H54 (cell line): ENCODE results near the gene AP1S2.
A peak's percentile ranks its signal among the peaks of the same experiment; 100 is the strongest.
"Not testable (repeated sequence)": the region's sequence is repeated elsewhere in the genome, so short reads cannot be mapped to it uniquely, and the experiment has no call there.

Experiments used
- DNase-seq: peaks from one replicate; pipeline ENCODE4 v3.0.0; 2011; ENCODE audit warnings: low spot score, mixed read lengths; ENCODE audit not compliant: insufficient read length
- FAIRE-seq: peaks from 3 replicates; lab custom pipeline; 2011; peaks lifted over from hg19 to GRCh38; lab: Jason Lieb, UNC
- POLR2A ChIP-seq: IDR thresholded peaks from 2 replicates; pipeline ENCODE4 v1.6.1; 2011; ENCODE audit warnings: low read depth, mild to moderate bottlenecking, low read length

Gene AP1S2

DNA sequence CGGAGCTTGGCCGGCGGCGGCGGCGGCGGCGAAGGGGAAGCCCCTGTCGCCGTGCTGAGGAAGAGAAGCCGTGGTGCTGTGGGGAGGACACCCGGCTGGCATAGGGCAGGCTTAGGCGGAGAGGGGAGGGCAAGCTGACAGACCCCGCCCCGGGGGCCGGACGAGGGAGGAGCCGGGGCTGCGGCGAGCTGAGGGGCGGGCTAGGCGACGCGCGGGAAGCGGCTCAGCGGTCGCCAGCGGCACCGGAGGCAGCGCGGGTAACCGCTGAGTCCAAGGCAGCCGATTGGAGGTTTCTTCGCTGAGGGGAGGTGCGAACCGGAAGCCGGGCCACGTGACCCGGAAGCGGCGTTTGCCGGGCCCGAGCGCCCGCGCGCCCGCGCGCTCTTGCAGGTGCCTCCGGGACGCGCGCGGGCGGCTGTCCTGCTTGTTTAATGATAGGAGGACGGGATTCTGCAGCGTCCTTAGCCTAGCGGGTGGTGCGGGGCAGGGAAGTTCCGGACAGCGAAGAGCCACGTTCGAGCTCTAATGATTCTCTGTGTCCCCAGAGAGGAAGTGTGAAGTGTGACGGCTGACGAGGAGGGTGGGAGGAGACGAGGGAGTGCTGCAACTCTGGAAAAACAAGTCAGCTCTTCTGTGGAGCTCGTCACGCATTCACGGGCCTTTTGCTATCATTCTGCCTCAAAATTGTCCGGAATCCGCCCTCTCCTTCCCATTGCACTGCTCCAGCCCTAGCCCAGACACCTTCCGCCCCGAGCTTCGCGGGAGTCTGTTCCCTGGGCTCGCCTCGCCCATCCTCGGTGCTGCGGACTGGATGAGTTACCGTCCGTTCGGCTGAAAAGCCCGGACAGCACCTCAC, at the start of gene AP1S2:
AP1S2 (minus strand) TSS at position 102 of the 856 bp plus-strand sequence. CDS start 2,289 bp downstream, outside the sequence.
- no peak for FAIRE-seq
- peak; percentile 50 for TF ChIP-seq POLR2A
- DNase-seq: peak; percentile 27

- DNase-seq (no peak), FAIRE-seq (no peak)
- no peak for TF ChIP-seq POLR2A
Measured at GRCh38 chrX:15903186-15903681, 48.6 kb upstream of the AP1S2 start.

DNA sequence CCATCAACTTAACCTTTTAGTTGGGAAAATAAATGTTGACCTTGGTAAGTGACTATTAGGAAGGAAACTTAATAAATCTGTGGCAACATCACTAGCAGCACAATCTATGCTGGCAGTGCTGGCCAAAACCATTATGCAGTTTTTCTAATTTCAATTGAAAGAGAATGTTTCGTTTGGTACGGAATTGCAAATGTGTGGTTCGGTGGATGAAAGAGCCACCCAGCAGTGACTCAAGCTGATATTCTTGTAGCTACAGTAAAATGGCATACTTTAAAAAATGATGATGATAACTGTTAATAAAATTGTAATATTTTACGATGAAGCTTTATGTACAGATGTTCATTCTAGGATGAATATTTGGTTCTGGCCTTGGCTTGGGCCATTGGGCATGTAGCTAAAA, 40.7 kb upstream of the AP1S2 start:
- DNase-seq (no peak), FAIRE-seq (no peak)
- no peak for TF ChIP-seq POLR2A

GRCh38 chrX:15894724-15895123, 40.1 kb upstream of the AP1S2 start:
- no peak for TF ChIP-seq POLR2A
- FAIRE-seq (no peak), DNase-seq (no peak)

GRCh38 chrX:15890463-15890862, 35.9 kb upstream of the AP1S2 start:
- no peak for FAIRE-seq
- no peak for TF ChIP-seq POLR2A
- DNase-seq: no peak

DNA sequence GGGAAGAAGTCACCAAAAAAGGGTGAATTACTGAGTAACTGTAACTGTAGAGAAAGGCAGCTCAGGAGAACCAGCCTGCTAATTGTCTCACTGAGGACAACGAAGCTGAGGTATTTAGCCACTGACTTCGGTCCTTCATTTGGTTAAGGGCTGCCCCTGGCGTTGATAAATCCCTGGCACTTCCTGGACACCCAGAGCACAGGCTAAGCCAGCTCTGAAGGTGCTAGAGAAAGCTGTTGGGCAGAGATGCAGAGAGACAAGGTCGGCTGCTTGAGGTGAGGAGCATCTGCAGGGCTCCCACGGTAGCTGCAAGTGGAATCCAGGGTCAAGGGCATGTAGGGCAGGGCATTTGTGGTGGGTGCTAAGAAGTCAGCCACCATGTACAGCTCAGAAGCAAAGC, 33.4 kb upstream of the AP1S2 start:
- FAIRE-seq: no peak
- TF ChIP-seq POLR2A: no peak
- no peak for DNase-seq

- DNase-seq: no peak
- no peak for FAIRE-seq
- no peak for TF ChIP-seq POLR2A
Measured at GRCh38 chrX:15883540-15883863, 28.9 kb upstream of the AP1S2 start.

DNA sequence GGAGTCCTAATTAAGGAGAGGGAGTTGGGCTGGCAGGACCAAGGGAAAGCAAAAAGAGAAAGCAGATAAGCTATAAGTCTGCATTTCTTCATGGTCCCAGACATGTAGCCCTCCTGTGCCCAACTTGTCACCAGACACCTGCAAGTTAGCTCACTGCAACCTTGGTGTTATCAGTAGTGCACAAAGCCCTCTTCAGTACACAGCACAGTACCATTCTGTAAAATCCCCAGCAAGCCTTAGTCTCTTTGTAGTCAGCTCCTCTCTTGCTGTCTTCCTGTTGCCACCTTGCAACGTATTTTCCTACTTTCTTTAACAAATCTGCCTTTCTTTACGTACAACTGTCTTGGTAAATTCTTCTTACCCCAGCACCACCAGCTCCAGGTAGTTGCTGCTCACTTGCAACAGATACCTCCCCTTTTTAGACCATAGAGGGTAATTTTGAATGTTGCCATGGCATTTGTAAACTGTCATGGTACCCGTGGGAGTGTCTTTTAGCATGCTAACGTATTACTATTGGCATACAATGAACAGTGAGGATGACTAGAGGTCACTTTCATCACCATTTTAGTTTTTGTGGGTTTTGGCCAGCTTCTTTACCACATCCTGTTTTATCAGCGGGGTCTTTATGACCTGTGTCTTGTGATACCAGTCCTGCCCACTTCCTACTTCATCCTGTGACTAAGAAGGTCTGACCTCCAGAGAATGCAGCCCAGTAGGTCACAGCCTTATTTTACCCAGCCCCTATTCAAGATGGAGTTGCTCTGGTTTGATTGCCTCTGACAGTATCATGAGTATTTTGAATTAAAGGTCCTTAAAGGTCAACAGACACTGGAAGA, 28.3 kb upstream of the AP1S2 start:
- FAIRE-seq (no peak), DNase-seq (no peak)
- no peak for TF ChIP-seq POLR2A

DNA sequence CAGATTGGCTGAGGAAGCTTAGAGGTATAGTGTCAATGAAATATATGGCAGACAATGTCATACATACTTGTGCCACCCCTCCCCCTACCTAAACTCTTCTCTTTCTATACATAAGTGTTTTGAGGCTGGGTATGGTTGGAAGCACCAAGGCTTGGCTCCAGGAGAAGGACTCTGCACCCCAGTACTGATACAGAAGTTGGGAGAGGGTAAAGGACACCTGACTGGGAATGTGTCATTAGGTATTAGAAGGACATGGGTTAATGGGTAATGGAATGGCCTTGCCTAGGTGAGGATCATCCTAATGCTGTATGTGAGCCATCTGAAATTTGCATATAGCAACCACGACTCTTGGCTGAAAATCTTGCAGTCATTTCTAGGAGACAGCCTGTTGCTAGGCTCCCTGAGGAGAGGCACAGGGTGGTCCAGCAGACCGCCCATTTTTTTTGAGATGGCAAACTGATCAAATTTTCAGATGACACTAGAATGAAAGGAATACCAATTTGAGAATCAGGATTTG, 26.8 kb upstream of the AP1S2 start:
- DNase-seq (no peak), FAIRE-seq (no peak)
- TF ChIP-seq POLR2A: no peak

DNA sequence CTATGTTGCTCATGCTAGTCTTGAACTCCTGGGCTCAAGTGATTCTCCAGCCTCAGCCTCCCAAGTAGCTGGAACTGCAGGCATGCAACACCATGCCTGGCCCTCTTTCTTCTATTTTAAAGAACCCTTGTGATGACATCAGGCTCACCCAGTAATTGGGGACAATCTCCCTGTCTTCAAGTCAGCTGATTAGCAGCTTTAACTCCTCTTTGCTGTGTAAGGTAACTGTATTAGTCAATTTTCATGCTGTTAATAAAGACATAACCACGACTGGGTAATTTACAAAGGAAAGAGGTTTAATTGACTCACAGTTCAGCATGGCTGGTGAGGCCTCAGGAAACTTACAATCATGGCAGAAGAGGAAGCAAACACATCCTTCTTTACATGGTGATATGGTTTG, 23.3 kb upstream of the AP1S2 start:
- DNase-seq, FAIRE-seq: not testable (repeated sequence)

- FAIRE-seq (no peak), DNase-seq (no peak)
- TF ChIP-seq POLR2A: no peak
Measured at GRCh38 chrX:15877380-15877779, 22.8 kb upstream of the AP1S2 start.

- FAIRE-seq (no peak), DNase-seq (no peak)
- no peak for TF ChIP-seq POLR2A
Measured at GRCh38 chrX:15874672-15875071, 20.1 kb upstream of the AP1S2 start.

DNA sequence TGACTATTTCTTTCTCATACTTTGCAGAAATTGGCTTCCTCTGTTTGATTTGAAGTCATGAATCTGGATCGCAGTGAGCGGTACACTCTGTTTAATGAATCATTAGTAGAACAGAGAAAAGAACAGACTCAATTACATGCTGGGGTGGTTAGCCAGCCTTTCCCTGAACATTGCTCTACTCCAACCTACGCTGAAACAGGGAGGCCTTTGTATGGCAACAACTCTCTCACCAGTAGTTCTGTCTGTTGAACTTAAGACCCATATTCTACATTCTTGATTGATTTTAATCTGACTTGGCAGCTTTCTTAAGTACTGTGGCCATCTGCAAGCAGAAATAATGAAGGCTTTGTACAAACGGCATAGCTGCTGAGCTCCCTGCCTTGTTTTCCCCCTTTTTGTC, 19.0 kb upstream of the AP1S2 start:
- DNase-seq (no peak), FAIRE-seq (no peak)
- TF ChIP-seq POLR2A: no peak

- no peak for FAIRE-seq
- TF ChIP-seq POLR2A: no peak
Measured at GRCh38 chrX:15870310-15870709, 15.7 kb upstream of the AP1S2 start.

More at GRCh38 chrX:15870310-15870709, 15.7 kb upstream of the AP1S2 start:
- DNase-seq: no peak
